H9 (cell line): ENCODE measurements around the gene PIAS1. TPM values are rescaled to one million over a fixed set of nuclear protein-coding genes. Genes with fewer than 3 reads are reported as not detected.

Experiments used
- DNase-seq: peaks from one replicate; pipeline ENCODE4 v3.0.0-alpha.2; 2017
- H2AFZ ChIP-seq: one replicate; pipeline ENCODE4 v1.6.1; 2013; ENCODE audit warnings: mild to moderate bottlenecking, low read length, control low read depth, moderate library complexity
- H2AK5ac ChIP-seq: 2 replicates; pipeline ENCODE4 v1.6.1; 2013; ENCODE audit warnings: low read length, control low read depth, mixed read lengths; ENCODE audit not compliant: insufficient read length
- H2BK120ac ChIP-seq: one replicate; pipeline ENCODE4 v1.6.1; 2013; ENCODE audit warnings: low read depth, mild to moderate bottlenecking, low read length, control low read depth, inconsistent platforms; ENCODE audit not compliant: poor library complexity, severe bottlenecking
- H2BK12ac ChIP-seq: 2 replicates; pipeline ENCODE4 v1.6.1; 2013; ENCODE audit warnings: low read length, control low read depth, mixed read lengths, low read depth; ENCODE audit not compliant: insufficient read length
- H2BK15ac ChIP-seq: 2 replicates; pipeline ENCODE4 v1.6.1; 2013; ENCODE audit warnings: low read depth, low read length, control low read depth
- H2BK20ac ChIP-seq: one replicate; pipeline ENCODE4 v1.6.1; 2013; ENCODE audit warnings: low read depth, mild to moderate bottlenecking, low read length, control low read depth, inconsistent platforms; ENCODE audit not compliant: poor library complexity, severe bottlenecking
- H2BK5ac ChIP-seq: 2 replicates; pipeline ENCODE4 v1.6.1; 2013; ENCODE audit warnings: low read length, control low read depth, mixed read lengths; ENCODE audit not compliant: insufficient read length
- H3K14ac ChIP-seq: 2 replicates; pipeline ENCODE4 v1.6.1; 2013; ENCODE audit warnings: low read length, control low read depth; ENCODE audit not compliant: insufficient read depth
- H3K18ac ChIP-seq: 2 replicates; pipeline ENCODE4 v1.6.1; 2013; ENCODE audit warnings: low read depth, mild to moderate bottlenecking, mixed read lengths, low read length, control low read depth; ENCODE audit not compliant: insufficient read length
- H3K23ac ChIP-seq: 2 replicates; pipeline ENCODE4 v1.6.1; 2013; ENCODE audit warnings: low read length, control low read depth, mixed read lengths, low read depth; ENCODE audit not compliant: insufficient read length
- H3K23me2 ChIP-seq: 2 replicates; pipeline ENCODE4 v1.6.1; 2013; ENCODE audit warnings: low read depth, mild to moderate bottlenecking, mixed read lengths, low read length, control low read depth; ENCODE audit not compliant: insufficient read length, poor library complexity, severe bottlenecking
- H3K27ac ChIP-seq: 2 replicates; pipeline ENCODE4 v1.5.1; 2013; ENCODE audit warnings: low read length, control low read depth, mixed read lengths, low read depth; ENCODE audit not compliant: insufficient read length
- H3K27me3 ChIP-seq: 2 replicates; pipeline ENCODE4 v1.6.1; 2013; ENCODE audit warnings: low read length, control low read depth, inconsistent platforms; ENCODE audit not compliant: insufficient read depth
- H3K4ac ChIP-seq: 2 replicates; pipeline ENCODE4 v1.6.1; 2013; ENCODE audit warnings: low read depth, mild to moderate bottlenecking, control low read depth, inconsistent platforms, low read length, moderate library complexity
- H3K4me1 ChIP-seq: 2 replicates; pipeline ENCODE4 v1.6.1; 2013; ENCODE audit warnings: low read length, control low read depth, inconsistent platforms; ENCODE audit not compliant: insufficient read depth
- H3K4me2 ChIP-seq: 2 replicates; pipeline ENCODE4 v1.6.1; 2013; ENCODE audit warnings: low read length, control low read depth, mixed read lengths; ENCODE audit not compliant: insufficient read length, insufficient read depth
- H3K56ac ChIP-seq: 2 replicates; pipeline ENCODE4 v1.6.1; 2013; ENCODE audit warnings: low read depth, mild to moderate bottlenecking, mixed read lengths, low read length, control low read depth; ENCODE audit not compliant: insufficient read length
- H3K79me1 ChIP-seq: 2 replicates; pipeline ENCODE4 v1.6.1; 2013; ENCODE audit warnings: low read depth, mild to moderate bottlenecking, moderate library complexity, low read length, control low read depth, inconsistent platforms; ENCODE audit not compliant: insufficient read depth, poor library complexity, severe bottlenecking
- H3K79me2 ChIP-seq: 2 replicates; pipeline ENCODE4 v1.6.1; 2013; ENCODE audit warnings: low read length, control low read depth, inconsistent platforms; ENCODE audit not compliant: insufficient read depth
- H3K9ac ChIP-seq: 2 replicates; pipeline ENCODE4 v1.6.1; 2013; ENCODE audit warnings: low read length, control low read depth, mixed read lengths; ENCODE audit not compliant: insufficient read length; ENCODE audit errors: extremely low read depth
- H3K9me3 ChIP-seq: one replicate; pipeline ENCODE4 v1.6.1; 2013; ENCODE audit warnings: low read depth, low read length, inconsistent platforms; ENCODE audit not compliant: control insufficient read depth
- H3T11ph ChIP-seq: one replicate; pipeline ENCODE4 v1.6.1; 2013; ENCODE audit warnings: mild to moderate bottlenecking, low read length, control low read depth, inconsistent platforms
- H4K20me1 ChIP-seq: one replicate; pipeline ENCODE4 v1.6.1; 2013; ENCODE audit not compliant: control insufficient read depth, insufficient read length, insufficient read depth
- H4K5ac ChIP-seq: 2 replicates; pipeline ENCODE4 v1.6.1; 2013; ENCODE audit warnings: low read depth, mild to moderate bottlenecking, mixed read lengths, low read length, control low read depth; ENCODE audit not compliant: insufficient read length
- H4K8ac ChIP-seq: replicated peaks from 2 replicates; pipeline ENCODE4 v1.6.1; 2013; ENCODE audit warnings: low read length, control low read depth, mixed read lengths, low read depth; ENCODE audit not compliant: insufficient read length
- H4K91ac ChIP-seq: 2 replicates; pipeline ENCODE4 v1.6.1; 2013; ENCODE audit warnings: low read depth, mild to moderate bottlenecking, moderate library complexity, mixed read lengths, low read length, control low read depth; ENCODE audit not compliant: insufficient read length
- H3K27ac Mint-ChIP-seq, 3 experiments: 2 replicates in 2 of 3; 3 replicates in 1 of 3; pipeline ENCODE4 v1.8.0; 2020 to 2021; ENCODE audit warnings: mixed read lengths in 3 of 3, mild to moderate bottlenecking in 1 of 3, moderate library complexity in 1 of 3
- H3K27me3 Mint-ChIP-seq: 2 replicates; pipeline ENCODE4 v1.8.0; 2021; ENCODE audit warnings: low read depth, mild to moderate bottlenecking, moderate library complexity, mixed read lengths
- H3K36me3 Mint-ChIP-seq, 3 experiments: 2 replicates in 2 of 3; 3 replicates in 1 of 3; pipeline ENCODE4 v1.8.0; 2020 to 2021; ENCODE audit warnings: low read depth in 3 of 3, mixed read lengths in 3 of 3; ENCODE audit not compliant: insufficient read depth in 1 of 3
- H3K4me1 Mint-ChIP-seq, 2 experiments: 2 replicates each; pipeline ENCODE4 v1.8.0; 2020; ENCODE audit warnings: mixed read lengths in 2 of 2
- H3K4me3 Mint-ChIP-seq, 2 experiments: 2 replicates in 1 of 2; 3 replicates in 1 of 2; pipeline ENCODE4 v1.8.0; 2020 to 2021; ENCODE audit warnings: mild to moderate bottlenecking in 2 of 2, mixed read lengths in 2 of 2, moderate library complexity in 1 of 2
- H3K9me3 Mint-ChIP-seq, 2 experiments: 2 replicates in 1 of 2; 3 replicates in 1 of 2; pipeline ENCODE4 v1.8.0; 2020; ENCODE audit warnings: mild to moderate bottlenecking in 2 of 2, mixed read lengths in 2 of 2, moderate library complexity in 1 of 2
- WGBS: extraction: QIAGEN DNeasy Blood & Tissue Kit; methylation state at CpG from one replicate; pipeline ENCODE4 v1.1.7; 2013; ENCODE audit warnings: missing lambda C conversion rate, low lambda C conversion rate, mixed read lengths; ENCODE audit not compliant: insufficient read length; ENCODE audit errors: extremely low coverage; 5-methylcytosine and 5-hydroxymethylcytosine counted together
- total RNA-seq: library from RNA; stranded (reverse); gene quantifications from 2 replicates; pipeline ENCODE4 v1.2.1, GENCODE V29; 2021
- TF ChIP-seq, protein P1 (sequence below): fragments of 200-600 bp; sonication (generic); conservative IDR thresholded peaks from 3 replicates; pipeline ENCODE4 v1.8.0; 2021; ENCODE audit warnings: antibody characterized with exemption, mild to moderate bottlenecking

PIAS1 gene
- total RNA-seq, 1 experiment from 2014 or later = 31.1 TPM

DNA sequence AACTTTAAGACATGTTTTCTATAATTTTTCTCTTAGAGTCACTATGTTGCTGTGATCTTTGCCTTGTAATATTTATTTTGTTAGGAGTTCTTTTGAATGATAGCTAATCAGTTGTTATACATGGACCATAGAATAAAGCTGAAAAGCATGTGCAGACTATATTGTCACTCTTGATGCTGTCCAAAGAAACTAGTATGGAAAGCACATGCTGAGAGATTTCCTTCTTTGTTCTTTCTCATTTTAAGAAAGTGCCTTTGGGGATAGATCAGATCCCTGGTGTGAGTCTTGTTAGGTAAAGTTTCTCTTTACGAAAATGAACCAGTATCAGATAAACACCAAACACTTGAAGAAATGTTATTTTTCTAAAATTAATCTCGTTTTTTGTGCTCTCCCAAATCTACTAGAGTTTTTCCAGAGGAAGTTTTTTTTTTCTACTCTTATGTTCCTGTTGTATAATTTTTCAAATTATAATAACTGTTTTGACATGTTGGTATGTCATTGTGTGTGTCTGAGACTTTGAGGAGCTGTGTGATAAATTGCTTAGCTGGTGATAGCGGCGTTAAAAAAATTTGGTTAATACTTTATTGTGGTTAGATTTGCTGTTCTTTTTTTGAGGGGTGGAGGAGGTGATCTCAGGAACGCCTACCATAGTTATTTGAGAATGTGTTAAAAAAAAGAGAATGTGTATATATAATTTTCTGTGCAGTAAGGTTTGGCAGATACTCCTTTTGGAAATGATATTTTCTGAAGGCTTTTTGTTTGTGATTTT is 2.2 kb downstream of the PIAS1 start:
- H3K79me1 ChIP-seq = peaks cover 5% of the 10 kb centered on the region
- Mint-ChIP-seq H3K4me1 (peaks cover 49 to 51% of the 10 kb centered on the region in 2 experiments), H3K36me3 (peaks cover 0 to 10% (median 0%) of the 10 kb centered on the region in 3 experiments; a peak in 2 of 7 replicates), H3K27me3 (peaks cover 7% of the 10 kb centered on the region), H3K27ac (no peak overlapping the region), H3K9me3 (no peaks in the 10 kb centered on the region), H3K4me3 (peak overlapping the region; percentile 88 to 90)
- no peak overlapping the region for H4K5ac ChIP-seq
- WGBS = no CpG with 5 or more reads among the region's 5 CpGs
- no peak overlapping the region for H3K14ac ChIP-seq
- peak overlapping the region; percentile 3 for H3K4me2 ChIP-seq
- TF ChIP-seq, protein P1, sequence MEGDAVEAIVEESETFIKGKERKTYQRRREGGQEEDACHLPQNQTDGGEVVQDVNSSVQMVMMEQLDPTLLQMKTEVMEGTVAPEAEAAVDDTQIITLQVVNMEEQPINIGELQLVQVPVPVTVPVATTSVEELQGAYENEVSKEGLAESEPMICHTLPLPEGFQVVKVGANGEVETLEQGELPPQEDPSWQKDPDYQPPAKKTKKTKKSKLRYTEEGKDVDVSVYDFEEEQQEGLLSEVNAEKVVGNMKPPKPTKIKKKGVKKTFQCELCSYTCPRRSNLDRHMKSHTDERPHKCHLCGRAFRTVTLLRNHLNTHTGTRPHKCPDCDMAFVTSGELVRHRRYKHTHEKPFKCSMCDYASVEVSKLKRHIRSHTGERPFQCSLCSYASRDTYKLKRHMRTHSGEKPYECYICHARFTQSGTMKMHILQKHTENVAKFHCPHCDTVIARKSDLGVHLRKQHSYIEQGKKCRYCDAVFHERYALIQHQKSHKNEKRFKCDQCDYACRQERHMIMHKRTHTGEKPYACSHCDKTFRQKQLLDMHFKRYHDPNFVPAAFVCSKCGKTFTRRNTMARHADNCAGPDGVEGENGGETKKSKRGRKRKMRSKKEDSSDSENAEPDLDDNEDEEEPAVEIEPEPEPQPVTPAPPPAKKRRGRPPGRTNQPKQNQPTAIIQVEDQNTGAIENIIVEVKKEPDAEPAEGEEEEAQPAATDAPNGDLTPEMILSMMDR = no peak
- no peak overlapping the region for H2AFZ ChIP-seq
- H3K23ac ChIP-seq = no peak overlapping the region
- no peak overlapping the region for H2BK120ac ChIP-seq
- no peak overlapping the region for H3T11ph ChIP-seq
- H3K9me3 ChIP-seq = no peaks in the 10 kb centered on the region
- H3K18ac ChIP-seq = no peak overlapping the region
- no peak overlapping the region for H3K9ac ChIP-seq
- H3K4me1 ChIP-seq = peaks cover 2% of the 10 kb centered on the region; the same call in 1 of the 2 replicates
- H3K4ac ChIP-seq = no peak overlapping the region
- H3K23me2 ChIP-seq = peaks cover 13% of the 10 kb centered on the region
- no peak overlapping the region for H2BK5ac ChIP-seq
- H3K27ac ChIP-seq = no peak overlapping the region
- peaks cover 14% of the 10 kb centered on the region; the same call in 1 of the 2 replicates for H3K79me2 ChIP-seq
- H2BK20ac ChIP-seq = no peak overlapping the region
- no peak overlapping the region for H4K91ac ChIP-seq
- H2BK15ac ChIP-seq = no peak overlapping the region
- no peaks in the 10 kb centered on the region for H3K27me3 ChIP-seq
- no peak overlapping the region for H3K56ac ChIP-seq
- no peak overlapping the region for H4K8ac ChIP-seq
- no peak overlapping the region for H2AK5ac ChIP-seq
- H4K20me1 ChIP-seq = no peaks in the 10 kb centered on the region
- no peak overlapping the region for H2BK12ac ChIP-seq
- DNase-seq = no peak
